IPS DF 19.7 (cell line): ENCODE data around the gene NFATC3.

Experiments
- DNase-seq: peaks from one replicate; pipeline ENCODE4 v3.0.0-alpha.2; 2013; ENCODE audit warnings: low read depth, low spot score

NFATC3 gene

DNA sequence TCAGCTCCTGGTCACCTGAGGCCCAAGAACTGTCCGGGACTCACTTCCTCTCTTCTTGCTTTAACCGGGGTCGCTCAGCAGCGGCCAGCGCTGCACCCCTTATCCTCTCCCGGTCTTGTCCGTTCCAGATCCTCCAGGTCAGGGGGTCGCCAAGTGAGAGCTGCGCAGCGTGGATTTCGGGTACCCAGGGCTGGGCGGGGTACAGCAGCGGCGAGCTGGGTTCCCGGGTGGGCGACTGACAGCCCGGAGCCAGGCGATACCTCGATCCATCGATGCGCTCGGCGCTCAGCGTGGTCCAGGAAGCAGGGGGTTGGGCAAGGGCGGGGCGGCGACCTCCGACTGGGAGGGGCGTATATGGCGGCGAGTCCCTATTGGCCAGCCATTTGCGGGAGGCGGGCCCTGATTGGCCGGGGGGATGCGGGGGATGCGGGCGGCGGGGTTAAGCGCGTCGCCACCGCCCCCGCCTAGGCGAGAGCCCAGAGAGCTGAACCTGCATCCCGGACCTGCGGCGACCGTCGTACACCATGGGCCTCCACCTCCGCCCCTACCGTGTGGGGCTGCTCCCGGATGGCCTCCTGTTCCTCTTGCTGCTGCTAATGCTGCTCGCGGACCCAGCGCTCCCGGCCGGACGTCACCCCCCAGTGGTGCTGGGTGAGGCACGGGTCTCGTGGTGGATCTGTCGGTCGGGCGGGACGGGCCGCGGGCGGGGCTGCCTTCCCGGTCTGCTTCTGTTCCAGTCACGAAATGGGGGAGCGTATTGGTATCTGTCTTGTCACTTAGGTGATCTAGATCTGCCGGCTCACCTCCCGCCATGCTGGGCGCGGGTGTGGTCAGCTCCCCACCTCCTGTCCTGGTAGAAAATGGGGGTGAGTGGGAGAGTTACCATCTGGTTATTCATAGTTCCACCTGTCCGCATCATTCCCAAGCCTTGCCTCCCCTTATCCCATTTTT is 160.0 kb downstream of the NFATC3 start, which contains the start of gene PLA2G15:
Gene PLA2G15, plus strand, starts transcription at position 471 of the 951 bp plus-strand sequence. Its CDS starts 54 bp downstream, at position 525.
- DNase-seq = no peak

GRCh38 chr16:68246121-68246520 is 161.0 kb downstream of the NFATC3 start:
- DNase-seq = no peak

DNA sequence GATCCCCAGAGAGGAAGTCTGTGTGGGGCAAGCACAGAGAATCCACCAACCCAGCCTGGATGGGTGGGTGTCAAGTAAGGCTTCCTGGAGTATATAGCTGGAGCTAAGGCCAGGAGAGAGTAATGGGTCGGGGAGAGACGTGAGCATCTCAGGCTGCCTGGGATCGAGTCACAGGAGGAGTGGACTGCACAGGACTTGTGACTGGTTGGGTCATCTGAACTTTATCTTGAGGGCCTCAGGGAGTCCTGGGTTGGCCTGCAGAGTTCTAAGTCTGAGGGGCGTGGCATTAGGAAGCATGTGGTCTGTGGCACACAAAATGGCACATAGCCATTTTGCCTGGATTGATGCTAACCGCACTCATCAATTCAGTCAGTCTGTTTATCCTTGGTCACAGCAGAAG is 161.5 kb downstream of the NFATC3 start:
- DNase-seq = no peak

DNA sequence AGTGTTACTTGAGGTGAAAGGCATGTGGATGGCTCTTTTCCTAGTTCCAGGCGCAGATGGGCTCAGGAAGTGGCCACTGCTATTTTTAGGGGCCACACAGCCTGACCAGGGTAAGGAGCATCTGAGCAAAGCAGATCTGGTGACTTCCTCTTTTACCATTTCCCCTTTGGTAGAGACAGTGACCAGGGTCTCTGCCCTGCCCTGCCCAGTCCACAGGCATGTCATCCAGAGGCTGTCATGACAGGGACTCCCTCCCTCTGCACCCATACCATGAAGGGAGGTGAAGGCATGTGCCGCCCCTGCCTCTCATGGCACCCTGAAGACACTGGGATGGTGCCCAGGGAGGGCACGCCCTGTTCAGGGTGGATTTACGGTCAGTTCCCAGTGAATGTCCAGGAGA is 162.2 kb downstream of the NFATC3 start:
- no peak for DNase-seq

GRCh38 chr16:68247932-68248331 is 162.8 kb downstream of the NFATC3 start:
- no peak for DNase-seq

GRCh38 chr16:68249371-68249770 is 164.2 kb downstream of the NFATC3 start:
- DNase-seq = no peak

- DNase-seq = no peak
These were observed 165.8 kb downstream of the NFATC3 start for GRCh38 chr16:68250951-68251350.

DNA sequence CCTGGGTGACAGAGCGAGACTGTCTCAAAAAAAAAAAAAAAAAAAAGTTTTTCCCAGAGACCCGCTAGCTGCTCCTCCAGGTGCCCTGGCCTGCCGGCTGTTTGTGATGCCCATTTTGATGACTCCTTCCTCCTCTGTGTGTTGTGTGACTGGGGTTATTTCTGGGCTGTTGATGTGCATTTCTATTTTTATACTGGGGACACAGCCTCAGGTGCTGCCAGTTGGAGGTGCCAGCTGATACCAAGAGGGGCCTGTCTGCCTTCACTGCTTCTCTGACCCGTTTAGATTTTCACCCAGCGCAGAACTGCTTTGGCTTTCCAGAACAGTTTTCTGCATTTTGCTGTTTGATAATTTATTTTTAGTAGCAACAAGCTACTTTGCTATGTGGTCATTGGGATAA is 166.7 kb downstream of the NFATC3 start:
- DNase-seq = no peak

DNA sequence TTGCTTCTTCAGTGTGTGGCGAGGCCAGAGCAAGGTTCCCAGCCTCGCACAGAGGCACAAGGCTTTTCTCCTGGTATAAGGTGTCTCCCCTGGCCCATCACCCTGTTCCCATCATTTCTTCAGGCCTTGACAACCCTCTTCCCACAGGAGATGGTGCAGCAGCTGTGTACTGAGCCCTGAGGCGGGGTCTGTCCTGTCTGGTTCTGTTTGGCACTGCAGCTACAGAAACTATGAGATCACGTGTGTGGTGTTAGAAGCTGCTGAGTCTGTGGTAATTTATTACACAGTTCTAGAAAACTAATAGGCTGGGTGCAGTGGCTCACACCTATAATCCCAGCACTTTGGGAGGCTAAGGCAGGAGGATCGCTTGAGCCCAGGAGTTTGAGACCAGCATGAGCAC is 167.2 kb downstream of the NFATC3 start:
- DNase-seq = no peak

DNA sequence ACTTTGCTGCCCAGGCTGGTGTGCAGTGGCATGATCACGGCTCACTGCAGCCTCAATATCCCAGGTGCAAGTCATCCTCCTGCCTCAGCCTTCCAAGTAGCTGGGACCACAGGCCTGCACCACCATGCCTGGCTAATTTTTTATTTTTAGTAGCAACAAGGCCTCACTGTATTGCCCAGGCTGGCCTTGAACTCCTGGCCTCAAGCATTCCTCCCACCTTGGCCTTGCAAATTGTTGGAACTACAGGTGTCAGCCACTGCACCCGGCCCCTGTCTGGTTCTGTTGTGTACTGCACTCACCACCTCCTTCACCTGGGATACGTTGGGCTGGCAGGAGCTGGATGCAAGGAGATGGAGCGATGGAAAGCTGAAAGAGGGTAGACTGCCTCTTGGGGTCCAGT is 168.6 kb downstream of the NFATC3 start:
- DNase-seq = no peak

DNA sequence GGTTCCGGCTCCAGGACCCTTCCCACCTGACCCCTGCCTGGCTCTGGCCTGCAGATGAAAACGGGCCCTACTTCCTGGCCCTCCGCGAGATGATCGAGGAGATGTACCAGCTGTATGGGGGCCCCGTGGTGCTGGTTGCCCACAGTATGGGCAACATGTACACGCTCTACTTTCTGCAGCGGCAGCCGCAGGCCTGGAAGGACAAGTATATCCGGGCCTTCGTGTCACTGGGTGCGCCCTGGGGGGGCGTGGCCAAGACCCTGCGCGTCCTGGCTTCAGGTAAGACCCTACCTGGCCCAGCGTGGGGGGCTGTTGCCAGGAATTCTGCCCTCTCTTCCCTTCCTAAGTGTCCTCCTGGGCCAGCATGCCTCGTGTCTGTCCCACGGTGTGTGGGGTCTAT is 170.5 kb downstream of the NFATC3 start:
- DNase-seq = no peak

DNA sequence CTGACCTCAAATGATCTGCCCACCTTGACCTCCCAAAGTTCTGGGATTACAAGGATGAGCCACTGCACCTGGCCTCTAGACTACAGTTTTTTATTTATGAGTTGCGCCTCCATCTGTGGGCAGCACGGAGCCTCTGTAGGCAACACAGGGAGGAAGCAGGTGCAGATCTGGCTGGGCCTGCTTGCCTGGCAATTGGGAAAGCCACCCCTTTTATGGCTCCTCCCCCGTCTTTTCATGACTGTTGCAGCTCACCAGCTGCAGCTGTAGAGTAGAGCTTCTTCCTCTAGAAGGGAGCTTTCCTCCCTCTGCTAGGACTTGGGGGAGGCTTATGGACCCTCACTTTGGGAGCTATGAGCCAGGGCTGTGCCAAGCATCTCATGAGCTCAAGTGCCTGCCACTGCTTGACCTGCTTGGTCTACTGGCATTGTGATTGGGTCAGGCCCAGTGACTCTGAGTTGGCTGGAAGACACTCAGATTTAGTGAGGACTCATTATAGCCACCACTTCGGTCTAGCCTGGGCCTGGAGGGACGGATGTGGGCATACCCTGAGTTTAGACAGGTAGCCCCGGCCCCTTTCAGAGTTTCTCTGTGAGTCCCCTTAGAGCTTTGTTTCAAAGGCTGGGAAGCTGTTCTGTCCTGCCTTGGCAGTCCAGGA is 172.2 kb downstream of the NFATC3 start:
- no peak for DNase-seq

DNA sequence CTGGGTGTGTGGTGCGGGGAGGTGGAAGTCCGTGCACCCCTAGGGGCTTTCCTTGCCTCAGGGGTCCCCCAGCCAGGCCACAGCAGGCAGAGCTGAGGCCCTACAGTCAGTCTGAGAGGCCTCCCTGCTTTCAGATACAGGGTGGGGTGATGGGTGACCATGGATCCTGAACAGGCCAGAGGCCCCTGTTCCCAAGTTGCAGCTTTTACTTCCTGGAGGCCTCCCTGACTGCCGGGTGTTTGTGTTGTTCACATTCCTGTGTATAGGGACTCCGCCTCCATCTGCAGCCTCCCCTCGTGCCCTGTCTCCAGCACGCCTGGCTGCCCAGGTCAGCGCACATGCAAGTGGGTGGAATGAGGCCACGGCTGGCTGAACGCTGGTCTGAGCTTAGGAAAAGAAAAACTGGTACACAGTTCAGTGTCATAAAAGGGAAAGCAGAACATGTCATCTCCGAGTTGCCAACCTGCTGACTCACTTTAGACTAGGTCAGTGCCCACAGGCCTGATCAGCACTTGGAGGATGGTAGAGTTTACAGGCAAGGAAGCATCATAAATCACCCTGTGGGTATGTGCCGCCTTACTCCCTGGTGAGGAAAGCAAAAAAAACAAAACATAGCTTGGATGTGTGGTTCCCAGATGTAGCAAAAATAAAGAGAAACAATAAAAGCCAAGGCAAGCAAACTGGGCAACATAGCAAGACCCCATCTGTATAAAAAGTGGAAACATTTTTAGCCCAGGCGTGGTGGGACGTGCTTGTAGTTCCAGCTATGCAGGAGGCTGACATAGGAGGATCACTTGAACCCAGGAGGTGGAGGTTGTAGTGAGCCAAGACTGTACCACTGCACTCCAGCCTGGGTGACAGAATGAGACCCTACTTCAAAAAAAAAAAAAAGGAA is 173.0 kb downstream of the NFATC3 start:
- DNase-seq = no peak

- DNase-seq = no peak
These were observed 174.0 kb downstream of the NFATC3 start for GRCh38 chr16:68259007-68259825.

DNA sequence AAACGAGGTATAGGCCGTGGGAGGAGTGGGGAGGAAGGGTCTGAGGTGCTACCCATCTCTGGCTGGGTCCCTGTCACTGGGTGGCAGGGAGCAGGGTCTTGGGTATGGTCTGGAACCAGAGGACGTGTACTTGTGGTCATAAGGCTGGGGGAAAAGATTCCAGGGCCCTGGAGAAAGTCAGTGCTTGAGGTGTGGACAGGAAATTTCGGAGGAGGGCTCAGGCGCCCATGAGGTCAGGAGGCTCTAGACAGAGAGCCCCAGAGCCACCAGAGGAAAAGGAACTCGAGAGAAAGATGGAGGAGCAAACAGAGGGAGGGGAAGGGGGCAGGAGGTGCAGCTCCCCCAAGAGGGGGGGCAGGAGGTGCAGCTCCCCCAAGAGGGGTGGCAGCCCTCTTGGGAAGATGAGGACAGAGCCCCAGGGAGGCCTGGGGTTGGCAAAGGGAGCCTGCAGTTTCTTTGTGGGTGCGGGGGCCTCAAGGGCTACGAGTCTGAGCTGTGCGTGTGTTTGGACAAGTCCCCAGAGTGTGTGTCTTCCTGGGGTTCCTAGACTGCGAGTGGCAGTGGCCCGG is 178.5 kb downstream of the NFATC3 start:
- no peak for DNase-seq

- no peak for DNase-seq
These were observed 179.2 kb downstream of the NFATC3 start, which contains the start of gene SLC7A6 for GRCh38 chr16:68264128-68265077. Gene SLC7A6, plus strand, starts transcription at chr16:68264526. Its CDS starts 10,201 bp downstream, at chr16:68274727.

- DNase-seq = no peak
These were observed 180.1 kb downstream of the NFATC3 start for GRCh38 chr16:68265078-68265920.

- DNase-seq = no peak
These were observed 182.6 kb downstream of the NFATC3 start for GRCh38 chr16:68267612-68268405.
